NCI-H2081 treated with DMSO at 0.1 percent for 48 hours (cell line): ENCODE results near the gene ZNF722.
"Not testable (repeated sequence)": the region's sequence is repeated elsewhere in the genome, so short reads cannot be mapped to it uniquely, and the experiment has no call there.

Experiments
- DNase-seq: peaks from one replicate; lab custom pipeline; 2025; lab: John Stamatoyannopoulos, UW

The ZNF722 gene

DNA sequence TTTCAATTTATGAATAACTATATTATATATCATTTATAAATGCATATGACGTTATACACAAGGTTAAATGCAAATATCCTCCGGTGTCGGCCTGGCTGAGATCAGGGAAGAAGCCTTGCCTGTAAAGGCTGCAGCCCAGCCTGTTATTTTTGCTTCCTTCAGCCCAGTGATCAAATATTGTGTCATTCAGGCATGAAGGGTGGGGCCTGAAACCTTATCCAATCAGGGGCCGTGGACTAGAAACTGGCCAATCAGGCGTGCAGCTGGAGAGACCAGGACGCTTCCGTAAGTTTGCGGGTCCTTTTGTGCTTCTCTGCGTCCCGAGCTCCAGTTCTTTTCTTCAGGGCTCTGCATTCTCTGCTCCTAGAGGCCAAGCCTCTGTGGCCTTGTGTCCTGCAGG is at the start of gene ZNF722:
Gene ZNF722, plus strand, starts transcription at position 301 of the 400 bp plus-strand sequence. CDS start 113 bp downstream, outside the sequence.
- no peak for DNase-seq

DNA sequence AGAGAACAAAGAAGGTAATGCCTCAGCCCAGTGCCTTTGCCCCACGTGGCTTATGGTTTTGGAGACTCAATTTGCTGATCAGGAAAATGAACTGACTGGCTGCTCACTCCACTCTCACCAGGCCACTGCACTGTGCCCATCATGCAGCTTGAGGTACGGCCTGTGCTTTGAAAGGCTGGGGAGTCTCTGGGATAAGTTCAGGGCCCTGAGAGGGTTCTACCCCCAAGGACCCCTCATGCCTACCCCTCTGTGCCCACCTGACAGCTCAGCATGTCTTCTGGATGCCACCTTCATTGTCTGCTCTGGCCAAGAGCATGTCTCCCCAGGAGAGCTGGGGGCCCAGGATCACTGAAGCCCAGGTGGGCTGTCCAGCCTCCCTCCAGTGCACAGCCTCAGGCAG is 45.5 kb upstream of the ZNF722 start:
- DNase-seq = no peak

DNA sequence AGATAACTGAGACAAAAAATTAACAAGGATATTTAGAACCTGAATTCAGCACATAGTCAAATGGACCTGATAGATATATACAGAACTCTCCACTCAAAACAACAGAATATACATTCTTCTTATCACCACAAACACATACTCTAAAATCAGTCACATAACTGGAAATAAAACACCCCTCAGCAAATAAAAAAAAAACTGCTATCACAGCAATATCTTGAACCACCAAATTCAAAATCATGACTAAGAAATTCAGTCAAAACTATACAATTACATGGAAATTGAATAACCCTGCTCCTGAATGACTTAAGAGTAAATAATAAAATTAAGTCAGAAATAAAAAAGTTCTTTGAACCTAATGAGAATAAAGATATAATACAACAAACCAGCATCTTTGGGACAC is 30.0 kb upstream of the ZNF722 start:
- no peak for DNase-seq

DNA sequence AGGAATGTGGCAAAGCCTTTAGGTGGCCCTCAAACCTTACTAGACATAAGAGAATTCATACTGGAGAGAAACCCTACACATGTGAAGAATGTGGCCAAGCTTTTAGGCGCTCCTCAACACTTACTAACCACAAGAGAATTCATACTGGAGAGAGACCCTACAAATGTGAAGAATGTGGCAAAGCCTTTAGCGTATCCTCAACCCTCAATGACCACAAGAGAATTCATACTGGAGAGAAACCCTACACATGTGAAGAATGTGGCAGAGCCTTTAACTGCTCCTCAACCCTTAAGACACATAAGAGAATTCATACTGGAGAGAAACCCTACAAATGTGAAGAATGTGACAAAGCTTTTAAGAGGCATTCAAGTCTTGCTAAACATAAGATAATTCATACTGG is 16.8 kb downstream of the ZNF722 start:
- not testable (repeated sequence) for DNase-seq

DNA sequence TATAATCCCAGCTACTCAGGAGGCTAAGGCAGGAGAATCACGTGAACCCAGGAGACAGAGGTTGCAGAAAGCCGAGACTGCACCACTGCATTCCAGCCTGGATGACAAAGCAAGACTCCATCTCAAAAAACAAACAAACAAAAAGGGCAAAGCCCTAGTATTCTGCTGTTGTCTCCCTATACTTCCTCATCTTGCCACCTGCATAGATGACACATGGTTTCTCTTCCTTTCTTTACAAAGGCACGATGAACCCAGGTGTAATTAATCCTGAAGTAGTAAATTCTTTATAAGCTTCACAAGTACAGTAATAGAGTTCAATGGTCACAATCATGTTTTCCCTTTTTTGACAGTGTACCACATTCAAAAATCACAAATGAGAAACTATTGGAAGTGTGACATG is 36.7 kb downstream of the ZNF722 start:
- DNase-seq = no peak

DNA sequence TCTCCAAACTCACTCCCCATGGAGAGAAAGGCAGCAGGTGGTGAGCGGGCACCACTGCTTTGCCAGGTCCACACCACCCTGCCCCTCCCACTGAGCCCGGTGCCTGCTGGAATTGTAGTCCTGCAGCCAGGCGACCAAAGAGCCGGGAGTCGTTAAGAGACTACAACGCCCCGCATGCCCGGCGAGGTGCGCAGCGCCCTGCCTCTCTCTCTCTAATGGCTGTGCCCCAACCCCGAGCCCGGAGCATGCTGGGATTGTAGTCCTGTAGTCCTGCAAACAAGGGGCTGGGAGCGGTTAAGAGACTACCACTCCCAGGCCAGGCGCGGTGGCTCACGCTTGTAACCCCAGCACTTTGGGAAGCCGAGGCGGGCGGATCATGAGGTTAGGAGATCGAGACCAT is 38.4 kb downstream of the ZNF722 start:
- no peak for DNase-seq

DNA sequence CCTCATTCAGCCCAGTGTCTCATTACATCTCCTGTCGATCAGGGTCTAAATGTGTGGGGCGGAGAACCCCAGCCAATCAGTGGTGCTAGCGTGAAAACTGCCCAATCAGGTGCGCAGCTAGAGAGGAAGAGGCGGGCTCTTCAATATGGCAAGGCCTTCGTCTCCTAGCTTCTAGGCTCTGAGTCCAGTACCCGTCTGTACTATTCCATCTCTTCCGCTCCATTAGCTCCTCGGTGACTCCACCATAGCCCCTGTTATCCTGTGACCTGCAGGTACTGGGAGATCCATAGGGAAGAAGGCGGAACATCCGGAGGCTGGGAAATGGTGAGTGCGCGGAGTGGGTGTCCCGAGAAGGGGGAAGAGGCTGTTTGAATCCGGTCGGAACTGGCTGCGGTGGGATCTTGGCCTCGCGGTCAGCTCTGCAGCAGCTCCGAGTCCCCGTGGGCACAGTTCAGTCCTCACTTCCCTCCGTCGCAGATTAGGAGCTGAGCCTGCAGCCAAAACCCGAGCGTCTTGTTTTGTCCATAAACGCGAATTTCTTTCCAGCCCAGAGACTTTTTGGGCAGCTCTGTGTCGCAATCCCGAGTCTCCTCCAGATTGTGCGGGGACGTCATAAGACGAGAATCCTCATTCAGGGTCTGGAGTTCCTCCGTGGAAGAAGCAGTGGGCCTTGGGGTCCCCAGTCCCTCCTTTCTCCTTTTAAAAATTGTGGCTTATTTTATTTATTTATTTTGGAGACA is 46.8 kb downstream of the ZNF722 start, which contains the start of gene ZNF727:
Gene ZNF727, plus strand, starts transcription at position 134 of the 740 bp plus-strand sequence. Its CDS starts 188 bp downstream, at position 322.
- DNase-seq = no peak

DNA sequence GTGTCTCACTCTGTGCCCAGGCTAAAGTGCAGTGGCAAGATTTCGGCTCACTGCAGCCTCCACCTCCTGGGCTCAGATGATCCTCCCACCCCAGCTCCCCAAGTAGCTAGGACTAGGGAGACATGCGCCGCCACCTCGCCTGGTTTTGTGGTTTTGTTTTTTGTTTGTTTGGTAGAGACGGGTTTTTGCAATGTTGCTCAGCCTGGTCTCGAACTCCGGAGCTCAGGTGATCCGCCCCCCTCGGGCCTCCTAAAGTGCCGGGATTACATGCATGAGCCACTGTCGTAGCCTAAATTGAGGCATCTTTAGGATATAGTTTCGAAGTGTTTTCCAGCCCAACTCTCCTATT is 47.4 kb downstream of the ZNF722 start:
- no peak for DNase-seq
